GM23338 (cell line): ENCODE results near the gene MUC12. TPM values are rescaled to one million over a fixed set of nuclear protein-coding genes. Genes with fewer than 3 reads are reported as not detected.

ENCODE experiments used
- ATAC-seq: fragments of 200-7000 bp; cut with Tn5 transposase; 3 replicates; pipeline ENCODE4 v1.9.1; 2020
- DNase-seq: peaks from one replicate; pipeline ENCODE4 v3.0.0-alpha.2; 2015; ENCODE audit warnings: low spot score
- H2AFZ ChIP-seq: fragments of 200-600 bp; sonication (generic); 2 replicates; pipeline ENCODE4 v1.8.0; 2016; ENCODE audit warnings: antibody characterized with exemption, mild to moderate bottlenecking, moderate library complexity
- H3F3A ChIP-seq: fragments of 200-600 bp; sonication (generic); replicated peaks from 2 replicates; pipeline ENCODE4 v1.8.0; 2017; ENCODE audit warnings: antibody characterized with exemption, mixed run types, low read depth
- H3K27ac ChIP-seq: fragments of 200-600 bp; sonication (generic); 2 replicates; pipeline ENCODE4 v1.6.1; 2016; ENCODE audit warnings: low read depth
- H3K27me3 ChIP-seq: fragments of 200-600 bp; sonication (generic); 2 replicates; pipeline ENCODE4 v1.8.0; 2016; ENCODE audit warnings: mild to moderate bottlenecking, mixed run types, moderate library complexity; ENCODE audit not compliant: insufficient read depth
- H3K36me3 ChIP-seq: fragments of 200-600 bp; sonication (generic); 2 replicates; pipeline ENCODE4 v1.8.0; 2016; ENCODE audit warnings: mild to moderate bottlenecking; ENCODE audit not compliant: insufficient read depth
- H3K4me1 ChIP-seq: fragments of 200-600 bp; sonication (generic); 2 replicates; pipeline ENCODE4 v1.8.0; 2016; ENCODE audit warnings: mild to moderate bottlenecking, moderate library complexity; ENCODE audit not compliant: insufficient read depth
- H3K4me2 ChIP-seq: fragments of 200-600 bp; sonication (generic); 2 replicates; pipeline ENCODE4 v1.7.1; 2017; ENCODE audit warnings: mixed run types
- H3K4me3 ChIP-seq: fragments of 200-600 bp; sonication (generic); 2 replicates; pipeline ENCODE4 v1.6.1; 2016; ENCODE audit warnings: mixed run types
- H3K79me2 ChIP-seq: fragments of 200-600 bp; sonication (generic); replicated peaks from 2 replicates; pipeline ENCODE4 v1.8.0; 2017; ENCODE audit warnings: mild to moderate bottlenecking; ENCODE audit not compliant: insufficient read depth
- H3K9me2 ChIP-seq: fragments of 200-600 bp; sonication (generic); 2 replicates; pipeline ENCODE4 v1.8.0; 2017; ENCODE audit not compliant: insufficient read depth
- H4K20me1 ChIP-seq: fragments of 200-600 bp; sonication (generic); replicated peaks from 2 replicates; pipeline ENCODE4 v1.8.0; 2017; ENCODE audit warnings: mild to moderate bottlenecking; ENCODE audit not compliant: insufficient read depth
- H3K27ac Mint-ChIP-seq: 2 replicates; pipeline ENCODE4 v1.8.0; 2020; ENCODE audit warnings: inconsistent platforms, mild to moderate bottlenecking, moderate library complexity, mixed read lengths
- H3K27me3 Mint-ChIP-seq: 3 replicates; pipeline ENCODE4 v1.8.0; 2022; ENCODE audit warnings: low read depth, mild to moderate bottlenecking, moderate library complexity, mixed read lengths, inconsistent platforms; ENCODE audit not compliant: insufficient read depth, poor library complexity
- H3K36me3 Mint-ChIP-seq: 3 replicates; pipeline ENCODE4 v1.8.0; 2021; ENCODE audit warnings: low read depth, mild to moderate bottlenecking, inconsistent platforms, moderate library complexity, mixed read lengths
- H3K4me1 Mint-ChIP-seq: 3 replicates; pipeline ENCODE4 v1.8.0; 2020; ENCODE audit warnings: mild to moderate bottlenecking, inconsistent platforms, mixed read lengths
- H3K4me3 Mint-ChIP-seq: 3 replicates; pipeline ENCODE4 v1.8.0; 2021; ENCODE audit warnings: moderate library complexity, mild to moderate bottlenecking, inconsistent platforms, mixed read lengths
- H3K9me3 Mint-ChIP-seq: 3 replicates; pipeline ENCODE4 v1.8.0; 2020; ENCODE audit warnings: moderate library complexity, mild to moderate bottlenecking, inconsistent platforms, mixed read lengths
- CREB1 ChIP-seq: fragments of 250-450 bp; sonication (Bioruptor Pico); IDR thresholded peaks from 2 replicates; pipeline ENCODE4 v1.5.0; 2020; ENCODE audit warnings: low read depth, mild to moderate bottlenecking, moderate library complexity
- CTCF ChIP-seq, 2 experiments: fragments of 200-600 bp in 1 of 2; sonication (generic) in 1 of 2; conservative IDR thresholded peaks; 2 replicates each; pipeline versions ENCODE4 v1.5.1 to v1.6.1; 2016 to 2017; ENCODE audit warnings: antibody characterized with exemption in 2 of 2, low read depth in 2 of 2, mild to moderate bottlenecking in 2 of 2, moderate library complexity in 1 of 2
- ETS1 ChIP-seq: IDR thresholded peaks from 2 replicates; pipeline ENCODE4 v1.6.1; 2016; ENCODE audit warnings: antibody characterized with exemption
- EZH2 ChIP-seq: fragments of 200-600 bp; sonication (generic); IDR thresholded peaks from one replicate; pipeline ENCODE4 v1.8.0; 2017; ENCODE audit warnings: antibody characterized with exemption, mild to moderate bottlenecking, low read depth; ENCODE audit not compliant: unreplicated experiment
- EZH2phosphoT487 ChIP-seq: fragments of 200-600 bp; sonication (generic); IDR thresholded peaks from one replicate; pipeline ENCODE4 v1.8.1; 2018; ENCODE audit warnings: antibody characterized with exemption; ENCODE audit not compliant: unreplicated experiment
- JUNB ChIP-seq: IDR thresholded peaks from one replicate; pipeline ENCODE4 v1.6.1; 2016; ENCODE audit warnings: antibody characterized with exemption; ENCODE audit not compliant: unreplicated experiment
- NANOG ChIP-seq: IDR thresholded peaks from 2 replicates; pipeline ENCODE4 v1.6.1; 2016; ENCODE audit warnings: antibody characterized with exemption, borderline replicate concordance
- POLR2AphosphoS5 ChIP-seq: IDR thresholded peaks from 2 replicates; pipeline ENCODE4 v1.6.1; 2016; ENCODE audit warnings: antibody characterized with exemption, low read depth
- REST ChIP-seq: IDR thresholded peaks from one replicate; pipeline ENCODE4 v1.6.1; 2018; ENCODE audit warnings: antibody characterized with exemption; ENCODE audit not compliant: unreplicated experiment
- STAT1 ChIP-seq: IDR thresholded peaks from one replicate; pipeline ENCODE4 v1.6.1; 2016; ENCODE audit warnings: antibody characterized with exemption; ENCODE audit not compliant: unreplicated experiment
- ZNF114 ChIP-seq: fragments of 250-450 bp; sonication (Bioruptor Pico); IDR thresholded peaks from 2 replicates; pipeline ENCODE4 v1.5.0; 2020; ENCODE audit warnings: mild to moderate bottlenecking, moderate library complexity
- ZNF331 ChIP-seq: fragments of 250-450 bp; sonication (Bioruptor Pico); IDR thresholded peaks from 2 replicates; pipeline ENCODE4 v1.5.0; 2020; ENCODE audit warnings: low read depth, mild to moderate bottlenecking, moderate library complexity
- ZNF462 ChIP-seq: fragments of 250-450 bp; sonication (Bioruptor Pico); IDR thresholded peaks from 2 replicates; pipeline ENCODE4 v1.5.0; 2020; ENCODE audit warnings: mild to moderate bottlenecking, moderate library complexity
- polyA plus RNA-seq: library from polyadenylated mRNA; unstranded; fragments of >200 nt; fragmentation: Nextera tagmentation; extraction: Ambion mirVana; gene quantifications from 2 replicates; pipeline ENCODE4 v1.2.1, GENCODE V29; 2016
- total RNA-seq: library from RNA; depleted of rRNA; stranded (reverse); fragments of >200 nt; shearing (Covaris generic); gene quantifications from 2 replicates; pipeline ENCODE4 v1.2.3, GENCODE V29; 2014

Gene MUC12
- total and polyA plus RNA-seq, 2 experiments from 2014 or later, result 4.6 to 18.0 TPM

GRCh38 chr7:101015626-101016025 lies 46.3 kb downstream of the MUC12 start:
- peak overlapping the region; percentile 92; the same call in 1 of the 2 replicates for H3K4me3 ChIP-seq
- peak overlapping the region; percentile 97 for H3K4me2 ChIP-seq
- peaks cover 21% of the 10 kb centered on the region for H3K4me1 Mint-ChIP-seq
- H3F3A ChIP-seq, result peaks cover 15% of the 10 kb centered on the region; the same call in 1 of the 2 replicates
- no peaks in the 10 kb centered on the region for H3K27me3 ChIP-seq
- TF ChIP-seq EZH2phosphoT487, result no peak
- TF ChIP-seq POLR2AphosphoS5, result no peak
- no peak for TF ChIP-seq NANOG
- no peak for TF ChIP-seq JUNB
- TF ChIP-seq ETS1, result no peak
- no peak for TF ChIP-seq CREB1 (CRISPR knock-in tag)
- no peak for TF ChIP-seq CTCF (conservative IDR thresholded peaks at IDR 0.05; ENCODE audit: low read depth in 2 of 2)
- TF ChIP-seq REST, result no peak
- no peak for TF ChIP-seq STAT1
- TF ChIP-seq EZH2, result no peak
- no peak for TF ChIP-seq ZNF462 (CRISPR knock-in tag)
- no peak for TF ChIP-seq ZNF114 (CRISPR knock-in tag)
- TF ChIP-seq ZNF331 (CRISPR knock-in tag), result no peak
- no peaks in the 10 kb centered on the region for H3K36me3 ChIP-seq
- no peak for ATAC-seq
- H3K27me3 Mint-ChIP-seq, result peaks cover 14% of the 10 kb centered on the region
- H3K36me3 Mint-ChIP-seq, result peaks cover 14% of the 10 kb centered on the region
- peak overlapping the region; percentile 83 for H3K4me3 Mint-ChIP-seq
- H3K9me3 Mint-ChIP-seq, result no peaks in the 10 kb centered on the region; the same call in 2 of the 3 replicates
- peaks cover 19% of the 10 kb centered on the region for H3K4me1 ChIP-seq
- H3K27ac Mint-ChIP-seq, result no peak overlapping the region
- DNase-seq, result no peak
- no peak overlapping the region for H3K27ac ChIP-seq
- no peaks in the 10 kb centered on the region for H3K9me2 ChIP-seq
- H4K20me1 ChIP-seq, result no peaks in the 10 kb centered on the region
- H3K79me2 ChIP-seq, result no peaks in the 10 kb centered on the region
- H2AFZ ChIP-seq, result no peak overlapping the region
